SHP77 (cell line): Measurements from ENCODE around the gene NTF4.
A peak's percentile ranks its signal among the peaks of the same experiment; 100 is the strongest.
"Not testable (repeated sequence)": the region's sequence is repeated elsewhere in the genome, so short reads cannot be mapped to it uniquely, and the experiment has no call there.

Source experiments
- DNase-seq, 2 experiments: peaks; one replicate each; lab custom pipeline; 2025; lab: John Stamatoyannopoulos, UW

Gene NTF4

DNA sequence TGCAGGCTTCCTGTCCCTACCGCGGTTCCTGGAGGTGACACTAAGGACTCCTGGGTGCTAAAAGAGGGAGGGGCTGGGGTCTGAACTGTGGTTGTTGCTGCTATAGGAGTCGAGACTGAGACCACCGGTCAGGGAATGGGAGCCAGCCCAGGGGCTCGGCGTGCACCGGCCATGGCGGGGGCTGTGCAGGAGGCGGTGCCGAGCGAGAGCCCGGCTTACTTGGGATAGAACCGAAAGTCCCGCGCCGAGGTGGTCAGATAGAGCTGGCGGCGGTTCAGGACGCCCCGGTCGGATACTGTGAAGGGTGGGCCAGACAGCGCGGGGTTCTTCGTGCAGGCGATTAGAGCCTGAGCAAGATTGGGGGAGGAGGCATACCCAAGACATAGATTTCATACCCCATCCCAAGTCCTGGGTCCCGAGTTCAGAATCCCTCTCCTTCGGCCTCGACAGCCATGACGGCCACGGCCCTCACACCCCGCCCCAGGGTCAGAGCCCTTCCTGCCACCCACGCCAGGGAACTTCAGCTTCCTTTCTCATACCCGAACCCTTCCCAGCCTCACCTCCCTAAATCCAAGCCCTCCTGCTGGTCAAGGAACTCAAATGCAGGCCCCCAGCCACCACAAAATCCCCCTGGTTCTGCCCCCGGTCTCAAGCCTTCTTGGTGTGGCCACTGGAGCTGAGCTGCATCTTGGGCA is 7.6 kb downstream of the NTF4 start:
- not testable (repeated sequence) for DNase-seq

- peak; percentile 18 to 47 for DNase-seq
Observed at GRCh38 chr19:49056101-49056901, 8.3 kb downstream of the NTF4 start.

DNA sequence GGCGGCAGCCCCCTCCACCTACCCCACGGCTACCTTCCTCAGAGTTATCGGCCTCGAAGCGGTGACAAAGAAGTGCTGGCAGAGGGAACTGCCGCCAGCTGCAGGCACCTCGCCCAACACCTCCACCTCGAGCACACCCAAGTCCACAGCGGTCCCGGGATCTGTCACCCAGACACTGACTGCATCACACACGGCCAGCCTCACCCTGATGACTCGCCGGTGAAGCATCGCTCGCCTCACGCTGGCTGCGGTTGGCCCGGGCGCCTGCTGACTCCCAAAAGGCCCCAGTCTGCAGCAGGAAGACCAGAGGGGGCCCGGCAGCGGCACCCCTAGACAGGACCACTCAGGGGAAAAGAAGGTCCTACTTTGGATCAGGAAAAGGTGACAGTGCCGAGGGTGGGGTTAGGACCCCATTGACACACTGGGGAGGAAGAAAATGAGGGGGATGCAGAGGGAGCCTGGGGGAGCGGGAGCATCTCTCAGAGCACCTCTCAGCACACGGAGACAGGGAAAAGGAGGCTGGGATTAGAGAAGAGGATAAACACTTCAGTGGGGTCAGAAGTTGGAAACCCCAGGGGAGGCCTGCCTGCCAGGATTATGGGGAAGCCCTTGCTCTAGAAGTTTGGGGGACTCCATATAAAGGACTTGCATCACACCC is 14.1 kb downstream of the NTF4 start:
- not testable (repeated sequence) for DNase-seq

GRCh38 chr19:49049834-49050233 is 14.8 kb downstream of the NTF4 start:
- not testable (repeated sequence) for DNase-seq

GRCh38 chr19:49049011-49049410 is 15.6 kb downstream of the NTF4 start, which contains the start of gene CGB8:
TSS of gene CGB8 (minus strand) at chr19:49049111. CDS start at chr19:49048739, 372 bp downstream.
- DNase-seq, result not testable (repeated sequence)

GRCh38 chr19:49043548-49043947 is 21.1 kb downstream of the NTF4 start, which contains the start of gene CGB5:
TSS of gene CGB5 (plus strand) at chr19:49043848. CDS start at chr19:49044210, 362 bp downstream.
- not testable (repeated sequence) for DNase-seq

GRCh38 chr19:49042666-49043065 is 22.0 kb downstream of the NTF4 start:
- not testable (repeated sequence) for DNase-seq

DNA sequence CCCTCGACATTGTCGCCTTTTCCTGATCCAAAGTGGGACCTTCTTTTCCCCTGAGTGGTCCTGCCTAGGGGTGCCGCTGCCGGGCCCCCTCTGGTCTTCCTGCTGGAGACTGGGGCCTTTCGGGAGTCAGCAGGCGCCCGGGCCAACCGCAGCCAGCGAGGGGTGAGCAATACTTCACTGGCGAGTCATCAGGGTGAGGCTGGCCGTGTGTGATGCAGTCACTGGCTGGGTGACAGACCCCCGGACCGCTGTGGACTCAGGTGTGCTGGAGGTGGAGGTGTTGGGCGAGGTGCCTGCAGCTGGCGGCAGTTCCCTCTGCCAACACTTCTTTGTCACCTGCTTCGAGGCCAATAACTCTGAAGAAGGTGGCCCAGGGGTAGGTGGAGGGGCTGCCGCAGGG is 22.4 kb downstream of the NTF4 start:
- no peak for DNase-seq

- not testable (repeated sequence) for DNase-seq
Observed at GRCh38 chr19:49039736-49040135, 24.9 kb downstream of the NTF4 start.

DNA sequence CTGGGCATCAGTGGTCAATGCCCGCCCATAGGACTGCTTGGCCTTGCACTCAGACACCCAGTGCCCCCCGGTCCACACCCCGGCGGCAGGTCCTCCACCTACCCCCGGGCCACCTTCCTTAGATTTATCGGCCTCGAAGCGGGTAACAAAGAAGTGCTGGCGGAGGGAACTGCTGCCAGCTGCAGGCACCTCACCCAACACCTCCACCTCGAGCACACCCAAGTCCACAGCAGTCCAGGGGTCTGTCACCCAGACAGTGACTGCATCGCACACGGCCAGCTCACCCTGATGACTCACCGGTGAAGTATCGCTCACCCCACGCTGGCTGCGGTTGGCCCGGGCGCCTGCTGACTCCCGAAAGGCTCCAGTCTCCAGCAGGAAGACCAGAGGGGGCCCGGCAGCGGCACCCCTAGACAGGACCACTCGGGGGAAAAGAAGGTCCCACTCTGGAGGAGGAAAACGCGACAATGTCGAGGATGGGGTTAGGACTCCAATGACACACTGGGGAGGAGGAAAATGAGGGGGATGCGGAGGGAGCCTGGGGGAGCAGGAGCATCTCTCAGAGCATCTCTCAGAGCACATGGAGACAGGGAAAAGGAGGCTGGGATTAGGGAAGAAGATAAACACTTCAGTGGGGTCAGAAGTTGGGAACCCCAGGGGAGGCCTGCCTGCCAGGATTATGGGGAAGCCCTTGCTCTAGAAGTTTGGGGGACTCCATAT is 25.9 kb downstream of the NTF4 start:
- DNase-seq, result not testable (repeated sequence)

GRCh38 chr19:49038111-49038510 is 26.5 kb downstream of the NTF4 start:
- DNase-seq, result not testable (repeated sequence)

- peak; percentile 84 to 94 for DNase-seq
Observed at GRCh38 chr19:49036815-49037214, 27.8 kb downstream of the NTF4 start, which contains the start of gene CGB1. TSS of gene CGB1 (minus strand) at chr19:49036895. CDS start at chr19:49036711, 184 bp downstream.

GRCh38 chr19:49031642-49032301 is 32.8 kb downstream of the NTF4 start, which contains the start of gene CGB2:
TSS of gene CGB2 (plus strand) at chr19:49031890. CDS start at chr19:49032096, 206 bp downstream.
- DNase-seq, result peak; percentile 78 to 79

- DNase-seq, result not testable (repeated sequence)
Observed at GRCh38 chr19:49030323-49030722, 34.3 kb downstream of the NTF4 start.

GRCh38 chr19:49029749-49030148 is 34.9 kb downstream of the NTF4 start:
- DNase-seq, result not testable (repeated sequence)

DNA sequence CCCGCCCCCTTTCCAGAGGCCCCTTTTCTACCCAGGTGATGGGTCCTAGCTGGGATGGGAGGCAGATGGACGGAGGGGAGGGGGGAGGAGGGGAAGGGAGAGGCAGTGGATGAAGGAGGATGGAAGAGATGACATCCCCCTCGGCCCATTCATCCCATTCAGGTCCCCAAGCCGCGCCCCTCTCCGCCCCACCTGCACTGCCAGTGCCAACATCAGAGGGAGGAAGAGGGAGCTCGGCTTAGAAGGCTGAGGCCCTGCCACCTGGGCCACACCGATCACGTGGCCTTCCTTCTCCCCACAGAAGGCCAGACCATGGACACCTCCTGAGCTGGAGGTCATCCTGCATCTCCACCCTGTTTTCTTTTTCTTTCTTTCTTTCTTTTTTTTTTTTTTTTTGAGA is 35.9 kb downstream of the NTF4 start:
- not testable (repeated sequence) for DNase-seq

- not testable (repeated sequence) for DNase-seq
Observed at GRCh38 chr19:49025599-49025998, 39.0 kb downstream of the NTF4 start.

GRCh38 chr19:49025088-49025487 is 39.5 kb downstream of the NTF4 start:
- DNase-seq, result not testable (repeated sequence)

DNA sequence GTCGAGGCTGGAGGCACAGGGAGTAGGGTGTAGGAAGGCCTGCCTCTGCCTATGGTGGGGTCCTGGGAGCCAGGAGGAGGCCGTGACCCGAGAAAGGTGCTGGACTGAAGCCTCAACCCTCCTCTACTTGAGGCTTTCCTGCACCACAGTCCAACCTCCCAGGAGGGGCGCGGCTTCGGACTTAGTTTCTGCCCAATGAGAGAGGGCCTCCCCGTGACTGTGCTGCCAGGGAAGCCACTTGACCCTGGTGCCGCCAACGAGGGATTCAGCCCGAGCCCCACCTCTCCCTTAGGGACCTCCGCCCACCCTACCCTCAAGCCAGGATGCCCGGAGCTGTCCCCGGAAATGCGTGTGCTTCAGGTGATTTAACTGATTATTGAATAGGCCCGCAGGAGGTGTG is 40.4 kb downstream of the NTF4 start, which contains the start of gene CGB3:
Gene CGB3, minus strand, starts transcription at position 101 of the 400 bp plus-strand sequence. CDS start 362 bp downstream, outside the sequence.
- not testable (repeated sequence) for DNase-seq

DNA sequence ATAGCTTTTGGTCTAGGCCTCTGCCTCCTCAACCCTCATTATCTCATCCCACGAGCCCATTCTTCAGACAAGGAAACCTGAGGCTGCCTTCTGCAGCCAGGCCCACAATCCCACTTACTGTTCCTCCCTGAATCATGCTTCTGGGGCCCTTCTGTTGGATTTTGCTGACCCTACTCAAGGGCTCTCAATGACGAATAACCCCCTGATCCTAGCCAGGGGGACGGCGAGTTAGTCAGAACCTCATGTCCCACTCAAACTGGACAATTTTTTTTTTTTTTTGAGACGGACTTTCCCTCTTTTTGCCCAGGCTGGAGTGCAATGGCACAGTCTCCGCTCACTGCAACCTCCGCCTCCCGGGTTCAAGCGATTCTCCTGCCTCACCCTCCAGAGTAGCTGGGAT is 42.5 kb downstream of the NTF4 start:
- DNase-seq, result no peak
